ENCODE measurements around the gene CES4A. TPM values are rescaled to one million over a fixed set of nuclear protein-coding genes. Genes with fewer than 3 reads are reported as not detected.
"Not testable (repeated sequence)": the region's sequence is repeated elsewhere in the genome, so short reads cannot be mapped to it uniquely, and the experiment has no call there.

The CES4A gene
- total RNA-seq, 1 donor from 2014 or later, result 19.4 TPM

- not testable (repeated sequence) for DNase-seq (ENCODE audit: low spot score)
Observed at GRCh38 chr16:66956154-66956457, 32.3 kb upstream of the CES4A start.

GRCh38 chr16:66958857-66959703 lies 29.3 kb upstream of the CES4A start:
- no peak for DNase-seq (ENCODE audit: low spot score)

- no peak for DNase-seq (ENCODE audit: low spot score)
Observed at GRCh38 chr16:66959704-66960161, 28.7 kb upstream of the CES4A start.

GRCh38 chr16:66960270-66960669 lies 28.1 kb upstream of the CES4A start:
- no peak for DNase-seq (ENCODE audit: low spot score)

GRCh38 chr16:66961065-66961744 lies 27.2 kb upstream of the CES4A start, which contains the start of gene CES3:
Gene CES3 (plus strand): TSS chr16:66961266. CDS start chr16:66961308, 42 bp downstream.
- no peak for DNase-seq (ENCODE audit: low spot score)

GRCh38 chr16:66961914-66962313 lies 26.5 kb upstream of the CES4A start:
- DNase-seq (ENCODE audit: low spot score), result peak; percentile 83

- peak; percentile 58 for DNase-seq (ENCODE audit: low spot score)
Observed at GRCh38 chr16:66964049-66964448, 24.3 kb upstream of the CES4A start.

GRCh38 chr16:66968847-66969246 lies 19.5 kb upstream of the CES4A start:
- DNase-seq (ENCODE audit: low spot score), result no peak

GRCh38 chr16:66970775-66971720 lies 17.3 kb upstream of the CES4A start:
- no peak for DNase-seq (ENCODE audit: low spot score)

- DNase-seq (ENCODE audit: low spot score), result no peak
Observed at GRCh38 chr16:66972983-66973382, 15.4 kb upstream of the CES4A start.

- no peak for DNase-seq (ENCODE audit: low spot score)
Observed at GRCh38 chr16:66973716-66974115, 14.7 kb upstream of the CES4A start.

- DNase-seq (ENCODE audit: low spot score), result not testable (repeated sequence)
Observed at GRCh38 chr16:66974156-66974931, 14.0 kb upstream of the CES4A start.

- DNase-seq (ENCODE audit: low spot score), result not testable (repeated sequence)
Observed at GRCh38 chr16:66974932-66975246, 13.5 kb upstream of the CES4A start.

GRCh38 chr16:66975302-66975893 lies 13.0 kb upstream of the CES4A start:
- no peak for DNase-seq (ENCODE audit: low spot score)

GRCh38 chr16:66976746-66977145 lies 11.6 kb upstream of the CES4A start:
- no peak for DNase-seq (ENCODE audit: low spot score)

GRCh38 chr16:66977341-66978113 lies 10.9 kb upstream of the CES4A start:
- DNase-seq (ENCODE audit: low spot score), result peak; percentile 89

- DNase-seq (ENCODE audit: low spot score), result no peak
Observed at GRCh38 chr16:66979011-66979717, 9.2 kb upstream of the CES4A start.

- DNase-seq (ENCODE audit: low spot score), result no peak
Observed at GRCh38 chr16:66983033-66983432, 5.4 kb upstream of the CES4A start.

GRCh38 chr16:66984892-66985311 lies 3.5 kb upstream of the CES4A start:
- no peak for DNase-seq (ENCODE audit: low spot score)
